Upper lobe of left lung (tissue), 6 donors: ENCODE data around the gene LLGL1. TPM values are rescaled to one million over a fixed set of nuclear protein-coding genes. Genes with fewer than 3 reads are reported as not detected.
A peak's percentile ranks its signal among the peaks of the same experiment; 100 is the strongest.

Experiments used
- ATAC-seq, 2 donors: fragments of 200-7000 bp; cut with Tn5 transposase; one replicate each; pipeline ENCODE4 v1.9.1; 2022; ENCODE audit warnings: mild to moderate bottlenecking in 2 of 2, moderate library complexity in 2 of 2; ENCODE audit not compliant: low FRiP score in 2 of 2
- DNase-seq, 2 donors: peaks; one replicate each; pipeline ENCODE4 v3.0.0-alpha.2; 2019 to 2020
- H3K27ac ChIP-seq, 4 donors: fragments of 200-600 bp; sonication (generic); one replicate each; pipeline ENCODE4 v1.5.1; 2016 to 2019
- H3K27me3 ChIP-seq, 4 donors: fragments of 200-600 bp; sonication (generic); one replicate each; pipeline ENCODE4 v1.5.1; 2017 to 2019
- H3K36me3 ChIP-seq, 4 donors: fragments of 200-600 bp; sonication (generic); one replicate each; pipeline ENCODE4 v1.5.1; 2016 to 2019
- H3K4me1 ChIP-seq, 4 donors: fragments of 200-600 bp; sonication (generic); one replicate each; pipeline ENCODE4 v1.5.1; 2018 to 2019
- H3K4me3 ChIP-seq, 4 donors: fragments of 200-600 bp; sonication (generic); one replicate each; pipeline ENCODE4 v1.5.1; 2017 to 2019; ENCODE audit warnings: mild to moderate bottlenecking in 2 of 4, moderate library complexity in 1 of 4
- H3K9me3 ChIP-seq, 4 donors: fragments of 200-600 bp; sonication (generic); one replicate each; pipeline ENCODE4 v1.5.1; 2018 to 2019
- CTCF ChIP-seq, 6 experiments: fragments of 450-650 bp in 4 of 6; fragments of 200-600 bp in 2 of 6; sonication (generic) in 2 of 6; IDR thresholded peaks; one replicate each; pipeline ENCODE4 v1.5.1; 2016 to 2019; ENCODE audit warnings: antibody characterized with exemption in 6 of 6
- EP300 ChIP-seq, 4 donors: sonication (generic); formaldehyde crosslinking; IDR thresholded peaks; one replicate each; pipeline ENCODE4 v1.5.1; 2017; ENCODE audit warnings: antibody characterized with exemption in 4 of 4, control low read depth in 2 of 4
- POLR2A ChIP-seq, 4 donors: fragments of 450-650 bp; IDR thresholded peaks; one replicate each; pipeline ENCODE4 v1.5.1; 2016 to 2017; ENCODE audit warnings: antibody characterized with exemption in 4 of 4, mild to moderate bottlenecking in 2 of 4
- POLR2AphosphoS5 ChIP-seq, 2 donors: sonication (generic); formaldehyde crosslinking; IDR thresholded peaks; one replicate each; pipeline ENCODE4 v1.5.1; 2017; ENCODE audit warnings: antibody characterized with exemption in 2 of 2
- WGBS, 2 donors: methylation state at CpG; one replicate each; pipeline ENCODE4 v1.1.5; 2017 to 2018; 5-methylcytosine and 5-hydroxymethylcytosine counted together
- total RNA-seq, 6 donors: library from RNA; depleted of rRNA in 4 of 6; stranded (reverse); fragments of >200 nt in 4 of 6; gene quantifications; one replicate each; pipeline versions ENCODE4 v1.1.0 to v1.2.1, GENCODE V29; 2016 to 2021
- donor health status: DM: no; HTN: no; CAD: no; lungs with moderate emphysema.
- donor health status: DM: no; HTN: yes; CAD: no; lungs with severe emphysema.

LLGL1 gene
- total RNA-seq, 6 donors from 2014 or later, result 9.8 to 16.4 (median 13.8) TPM

GRCh38 chr17:18263885-18264682 is 38.6 kb downstream of the LLGL1 start:
- DNase-seq (peak in 1 of 2 donors; percentile 82), ATAC-seq (no peak)
- peaks cover 13 to 33% (median 24%) of the 10 kb centered on the region in 4 donors for H3K36me3 ChIP-seq
- H3K27ac ChIP-seq, result no peak overlapping the region
- 95 to 96% methylated on average over 18 to 19 of the region's 50 CpGs for WGBS, 2 donors
- no peaks in the 10 kb centered on the region for H3K9me3 ChIP-seq
- TF ChIP-seq EP300 (IDR thresholded peaks at IDR 0.05), result no peak
- no peak for TF ChIP-seq POLR2AphosphoS5 (IDR thresholded peaks at IDR 0.05)
- TF ChIP-seq POLR2A (IDR thresholded peaks at IDR 0.05), result no peak
- TF ChIP-seq CTCF (IDR thresholded peaks at IDR 0.05), result no peak
- peaks cover 25 to 34% (median 28%) of the 10 kb centered on the region in 4 donors for H3K4me1 ChIP-seq
- H3K27me3 ChIP-seq, result no peaks in the 10 kb centered on the region
- H3K4me3 ChIP-seq, result no peak overlapping the region

- no peak for TF ChIP-seq EP300 (IDR thresholded peaks at IDR 0.05)
- TF ChIP-seq POLR2AphosphoS5 (IDR thresholded peaks at IDR 0.05), result no peak
- TF ChIP-seq CTCF (IDR thresholded peaks at IDR 0.05), result no peak
- TF ChIP-seq POLR2A (IDR thresholded peaks at IDR 0.05), result no peak
- H3K9me3 ChIP-seq, result no peaks in the 10 kb centered on the region
- no peaks in the 10 kb centered on the region for H3K27me3 ChIP-seq
- H3K27ac ChIP-seq, result no peak overlapping the region
- peaks cover under 1 to 6% (median 4%) of the 10 kb centered on the region in 4 donors for H3K4me1 ChIP-seq
- H3K36me3 ChIP-seq, result peaks cover 13 to 40% (median 26%) of the 10 kb centered on the region in 4 donors
- DNase-seq, result no peak
- no peak for ATAC-seq
- WGBS, 2 donors, result 77 to 84% methylated on average over 10 of the region's 10 CpGs
- no peak overlapping the region for H3K4me3 ChIP-seq
Observed at GRCh38 chr17:18267366-18267765, 41.9 kb downstream of the LLGL1 start.

- DNase-seq (no peak), ATAC-seq (peak in 1 of 2 donors; percentile 33)
- TF ChIP-seq EP300 (IDR thresholded peaks at IDR 0.05), result no peak
- TF ChIP-seq POLR2AphosphoS5 (IDR thresholded peaks at IDR 0.05), result no peak
- TF ChIP-seq CTCF (IDR thresholded peaks at IDR 0.05), result no peak
- TF ChIP-seq POLR2A (IDR thresholded peaks at IDR 0.05), result no peak
- Histone ChIP-seq H3K9me3 (no peaks in the 10 kb centered on the region), H3K27me3 (no peaks in the 10 kb centered on the region), H3K27ac (no peak overlapping the region), H3K4me3 (no peak overlapping the region), H3K36me3 (peaks cover 13 to 39% (median 27%) of the 10 kb centered on the region in 4 donors), H3K4me1 (no peaks in the 10 kb centered on the region)
- WGBS, 2 donors, result 52 to 80% methylated on average over 7 to 14 of the region's 14 CpGs
Observed at GRCh38 chr17:18267927-18268711, 42.7 kb downstream of the LLGL1 start.

- no peak overlapping the region for H3K27ac ChIP-seq
- ATAC-seq (no peak), DNase-seq (no peak)
- no peak overlapping the region for H3K4me3 ChIP-seq
- peaks cover 7 to 37% (median 22%) of the 10 kb centered on the region in 4 donors for H3K36me3 ChIP-seq
- TF ChIP-seq POLR2A (IDR thresholded peaks at IDR 0.05), result no peak
- TF ChIP-seq POLR2AphosphoS5 (IDR thresholded peaks at IDR 0.05), result no peak
- no peak for TF ChIP-seq EP300 (IDR thresholded peaks at IDR 0.05)
- no peak for TF ChIP-seq CTCF (IDR thresholded peaks at IDR 0.05)
- WGBS, 2 donors, result 87 to 88% methylated on average over 10 to 14 of the region's 14 CpGs
- H3K9me3 ChIP-seq, result no peaks in the 10 kb centered on the region
- no peaks in the 10 kb centered on the region for H3K4me1 ChIP-seq
- no peaks in the 10 kb centered on the region for H3K27me3 ChIP-seq
Observed at GRCh38 chr17:18270046-18270931, 44.9 kb downstream of the LLGL1 start.
